AG04450 (cell line): ENCODE data around the gene MOGAT3. TPM values are rescaled to one million over a fixed set of nuclear protein-coding genes. Genes with fewer than 3 reads are reported as not detected.

Experiments
- CTCF ChIA-PET: fragments of 300-600, 350-600 bp; formaldehyde crosslinking; extraction: SDS; loops from one replicate; lab custom pipeline; 2022; ENCODE audit warnings: antibody characterized with exemption, inconsistent platforms; lab: Charles Lee
- POLR2A ChIA-PET: fragments of 350-600 bp; formaldehyde crosslinking; extraction: SDS; loops from one replicate; lab custom pipeline; 2021; ENCODE audit warnings: antibody characterized with exemption, inconsistent platforms; lab: Yijun Ruan, JAX
- DNase-seq: peaks from one replicate; pipeline ENCODE4 v3.0.0-alpha.2; 2011; ENCODE audit warnings: low read depth, low spot score
- H3K27ac ChIP-seq: one replicate; pipeline ENCODE4 v1.5.1; 2012; ENCODE audit warnings: low read depth, low read length, control low read depth
- H3K27me3 ChIP-seq: one replicate; pipeline ENCODE4 v1.6.0; 2012; ENCODE audit warnings: low read length; ENCODE audit not compliant: control insufficient read depth, insufficient read depth
- H3K4me3 ChIP-seq: 2 replicates; pipeline ENCODE4 v1.5.1; 2011; ENCODE audit warnings: mild to moderate bottlenecking, low read depth, low read length, control low read depth
- H3K9me3 ChIP-seq: 2 replicates; pipeline ENCODE4 v1.5.1; 2012; ENCODE audit warnings: low read length; ENCODE audit not compliant: control insufficient read depth, insufficient read depth
- polyA minus RNA-seq: library from RNA; depleted of rRNA, polyadenylated mRNA; stranded (reverse); fragments of >200 nt; gene quantifications from 2 replicates; pipeline ENCODE4 v1.2.3, GENCODE V29; 2011; rRNA and poly(A)+ RNA removed
- polyA plus RNA-seq: library from polyadenylated mRNA; depleted of rRNA; stranded (reverse); fragments of >200 nt; gene quantifications from 2 replicates; pipeline ENCODE4 v1.2.3, GENCODE V29; 2011; rRNA removed
- TF ChIP-seq, protein P1 (sequence below): IDR thresholded peaks from 2 replicates; pipeline ENCODE4 v1.5.1; 2011; ENCODE audit warnings: low read depth, low read length, control low read depth, inconsistent platforms

MOGAT3 gene, protein sequence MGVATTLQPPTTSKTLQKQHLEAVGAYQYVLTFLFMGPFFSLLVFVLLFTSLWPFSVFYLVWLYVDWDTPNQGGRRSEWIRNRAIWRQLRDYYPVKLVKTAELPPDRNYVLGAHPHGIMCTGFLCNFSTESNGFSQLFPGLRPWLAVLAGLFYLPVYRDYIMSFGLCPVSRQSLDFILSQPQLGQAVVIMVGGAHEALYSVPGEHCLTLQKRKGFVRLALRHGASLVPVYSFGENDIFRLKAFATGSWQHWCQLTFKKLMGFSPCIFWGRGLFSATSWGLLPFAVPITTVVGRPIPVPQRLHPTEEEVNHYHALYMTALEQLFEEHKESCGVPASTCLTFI
- not detected in 2 replicates for polyA plus RNA-seq
- polyA minus RNA-seq, result not detected in 2 replicates

DNA sequence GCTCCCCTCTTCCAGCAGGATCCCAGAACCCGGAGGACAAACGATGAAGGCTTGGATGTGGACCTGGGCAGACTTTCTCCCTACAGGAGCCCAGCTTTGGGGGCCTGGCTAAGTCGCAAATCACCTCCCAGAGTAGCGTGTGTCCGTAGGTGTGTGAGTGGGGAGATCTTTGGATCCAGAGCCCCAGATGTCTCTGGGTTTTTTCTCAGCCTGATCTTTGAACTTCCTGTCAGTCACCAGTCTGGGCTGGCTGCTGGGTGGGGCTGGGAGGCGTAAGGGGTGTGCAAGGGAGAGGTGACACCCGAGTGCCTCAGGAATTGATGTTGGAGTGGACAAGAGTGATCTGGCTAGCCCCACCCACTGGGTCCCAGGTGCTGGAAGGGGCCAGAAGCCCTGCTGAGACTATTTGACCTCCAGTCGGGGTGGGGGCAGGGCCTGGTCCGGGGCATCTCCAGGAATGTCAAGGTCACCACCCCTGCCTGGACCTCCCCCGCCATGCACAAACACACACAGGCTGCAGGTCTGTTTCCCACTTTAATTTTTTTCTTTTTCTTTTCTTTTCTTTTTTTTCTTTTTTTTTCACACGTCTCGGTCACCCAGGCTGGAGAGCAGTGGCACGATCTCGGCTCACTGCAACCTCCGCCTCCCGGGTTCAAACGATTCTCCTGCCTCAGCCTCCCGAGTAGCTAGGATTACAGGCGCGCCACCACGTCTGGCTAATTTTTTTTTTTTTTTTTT is at the start of gene MOGAT3:
Gene MOGAT3, minus strand, starts transcription at position 175 of the 738 bp plus-strand sequence. CDS start 182 bp downstream, outside the sequence.
- peaks cover 39% of the 10 kb centered on the region for H3K27me3 ChIP-seq
- TF ChIP-seq, protein P1, sequence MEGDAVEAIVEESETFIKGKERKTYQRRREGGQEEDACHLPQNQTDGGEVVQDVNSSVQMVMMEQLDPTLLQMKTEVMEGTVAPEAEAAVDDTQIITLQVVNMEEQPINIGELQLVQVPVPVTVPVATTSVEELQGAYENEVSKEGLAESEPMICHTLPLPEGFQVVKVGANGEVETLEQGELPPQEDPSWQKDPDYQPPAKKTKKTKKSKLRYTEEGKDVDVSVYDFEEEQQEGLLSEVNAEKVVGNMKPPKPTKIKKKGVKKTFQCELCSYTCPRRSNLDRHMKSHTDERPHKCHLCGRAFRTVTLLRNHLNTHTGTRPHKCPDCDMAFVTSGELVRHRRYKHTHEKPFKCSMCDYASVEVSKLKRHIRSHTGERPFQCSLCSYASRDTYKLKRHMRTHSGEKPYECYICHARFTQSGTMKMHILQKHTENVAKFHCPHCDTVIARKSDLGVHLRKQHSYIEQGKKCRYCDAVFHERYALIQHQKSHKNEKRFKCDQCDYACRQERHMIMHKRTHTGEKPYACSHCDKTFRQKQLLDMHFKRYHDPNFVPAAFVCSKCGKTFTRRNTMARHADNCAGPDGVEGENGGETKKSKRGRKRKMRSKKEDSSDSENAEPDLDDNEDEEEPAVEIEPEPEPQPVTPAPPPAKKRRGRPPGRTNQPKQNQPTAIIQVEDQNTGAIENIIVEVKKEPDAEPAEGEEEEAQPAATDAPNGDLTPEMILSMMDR, result no peak
- H3K9me3 ChIP-seq, result no peaks in the 10 kb centered on the region; the same call in 1 of the 2 replicates
- no peak within 1 kb of the TSS for H3K27ac ChIP-seq
- H3K4me3 ChIP-seq, result no peak within 1 kb of the TSS
- ChIA-PET POLR2A (no interaction called here), CTCF (interaction anchor here (0.8 to 3.4 kb wide), 3 partner anchors 9 to 114 kb away, joined by 3 to 30 read pairs (median 4); partner anchors contain the start of genes PLOD3 and ZNHIT1)
- no peak for DNase-seq

DNA sequence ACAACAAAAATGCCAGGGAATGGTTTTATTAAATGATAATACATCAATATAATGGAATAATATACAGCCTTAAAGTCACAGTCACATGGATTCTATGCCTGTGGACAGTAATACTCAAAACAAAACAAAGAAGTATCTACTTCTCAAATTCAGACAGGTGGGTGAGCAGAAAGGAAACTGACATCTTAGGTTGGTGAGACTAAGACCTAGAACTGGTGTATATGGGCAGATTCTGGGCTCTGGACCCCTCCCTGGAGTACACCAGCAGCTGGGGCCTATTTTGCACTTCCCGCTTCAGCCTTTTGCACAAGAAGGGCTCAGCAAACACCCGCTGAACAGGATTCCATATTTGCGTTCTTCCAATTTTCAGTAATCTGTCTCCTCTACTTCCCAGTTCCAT is 49.5 kb upstream of the MOGAT3 start:
- peaks cover 4% of the 10 kb centered on the region; the same call in 1 of the 2 replicates for H3K9me3 ChIP-seq
- H3K27me3 ChIP-seq, result no peaks in the 10 kb centered on the region
- H3K4me3 ChIP-seq, result no peak overlapping the region
- H3K27ac ChIP-seq, result no peak overlapping the region
- POLR2A ChIA-PET, result no interaction called here
- DNase-seq, result no peak
- TF ChIP-seq, protein P1, result no peak
- CTCF ChIA-PET, result no interaction called here

DNA sequence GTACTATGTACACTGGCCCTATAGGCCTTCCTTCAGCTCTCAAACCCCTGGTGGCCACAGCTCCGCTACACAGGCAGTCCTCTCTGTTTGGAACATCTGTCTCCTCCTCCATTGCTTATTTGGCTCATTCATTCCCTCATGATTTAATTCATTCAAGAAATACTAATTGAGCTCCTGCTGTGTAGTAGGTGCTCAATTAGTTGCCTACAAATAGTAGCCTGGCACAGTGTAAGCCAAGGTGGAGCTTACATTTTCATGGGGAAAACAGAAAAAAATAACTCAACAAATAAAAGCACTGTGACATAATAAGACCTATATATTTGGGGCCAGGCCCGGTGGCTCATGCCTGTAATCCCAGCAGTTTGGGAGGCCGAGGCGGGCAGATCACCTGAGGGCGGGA is 47.4 kb upstream of the MOGAT3 start:
- no peak for DNase-seq
- TF ChIP-seq, protein P1, result no peak
- CTCF ChIA-PET, result interaction anchor here (1.0 to 1.8 kb wide), 3 partner anchors 34 to 104 kb away, joined by 3 to 4 read pairs (median 3); no protein-coding TSS in a partner anchor
- POLR2A ChIA-PET, result no interaction called here
- Histone ChIP-seq H3K9me3 (peaks cover 5% of the 10 kb centered on the region; the same call in 1 of the 2 replicates), H3K4me3 (no peak overlapping the region), H3K27me3 (no peaks in the 10 kb centered on the region), H3K27ac (no peak overlapping the region)

DNA sequence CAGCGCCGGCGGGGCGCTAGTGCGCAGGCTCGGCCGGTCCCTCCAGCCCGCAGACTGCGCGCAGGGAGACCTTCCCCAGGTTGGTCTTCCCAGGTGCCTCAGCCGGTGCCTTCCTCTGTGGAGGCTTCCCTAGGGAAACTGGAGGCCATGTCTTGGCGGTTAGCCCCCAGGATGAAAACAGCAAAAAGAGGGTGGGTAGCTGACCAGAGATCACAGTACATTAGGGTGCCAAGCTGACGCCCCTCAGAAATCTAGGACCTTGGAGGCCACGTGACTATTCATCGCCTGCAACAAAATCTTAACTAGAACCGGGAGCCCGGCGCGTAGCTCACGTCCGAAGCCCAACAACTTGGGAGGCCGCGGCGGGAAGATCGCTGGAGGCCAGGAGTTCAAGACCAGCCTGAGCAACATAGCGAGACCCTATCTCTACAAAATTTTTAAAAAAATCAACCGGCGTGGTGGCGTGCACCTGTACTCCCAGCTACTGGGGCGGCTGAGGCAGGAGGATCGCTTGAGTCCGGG is 44.4 kb upstream of the MOGAT3 start:
- POLR2A ChIA-PET, result no interaction called here
- peaks cover 5% of the 10 kb centered on the region; the same call in 1 of the 2 replicates for H3K9me3 ChIP-seq
- CTCF ChIA-PET, result interaction anchor here (0.6 to 5.6 kb wide), 9 partner anchors 10 to 136 kb away, joined by 3 to 101 read pairs (median 7); partner anchors contain the start of genes PLOD3 and ZNHIT1
- DNase-seq, result no peak
- TF ChIP-seq, protein P1, result no peak
- H3K4me3 ChIP-seq, result peak overlapping the region; percentile 98
- peak overlapping the region; percentile 31 for H3K27ac ChIP-seq
- H3K27me3 ChIP-seq, result no peaks in the 10 kb centered on the region
